Keratinocyte (primary cell): ENCODE results near the gene MCM5.

Source experiments
- CTCF ChIP-seq, 3 experiments: IDR thresholded peaks in 1 of 3; conservative IDR thresholded peaks in 1 of 3; optimal IDR thresholded peaks in 1 of 3; 2 replicates in 2 of 3; 3 replicates in 1 of 3; pipeline versions ENCODE3 to v1.5.1; 2011; ENCODE audit warnings: low read length in 3 of 3, mild to moderate bottlenecking in 3 of 3, moderate library complexity in 2 of 3, control low read depth in 1 of 3, inconsistent platforms in 1 of 3; ENCODE audit not compliant: insufficient read depth in 2 of 3; ENCODE audit errors: extremely low read depth in 1 of 3
- EZH2 ChIP-seq: IDR thresholded peaks from one replicate; pipeline ENCODE4 v1.6.1; 2012; ENCODE audit warnings: inconsistent platforms, mild to moderate bottlenecking, low read length, moderate library complexity

- no peak for TF ChIP-seq CTCF (optimal IDR thresholded peaks at IDR 0.05 in 1 of 3, IDR thresholded peaks at IDR 0.05 in 1 of 3, conservative IDR thresholded peaks at IDR 0.05 in 1 of 3; ENCODE audit: extremely low read depth in 1 of 3, insufficient read depth in 2 of 3, low read length in 3 of 3)
- no peak for TF ChIP-seq EZH2
Observed at GRCh38 chr22:35410663-35411034, 10.7 kb downstream of the MCM5 start.
